GM23248 (cell line): ENCODE measurements around the gene MRPL28.

Experiments
- EZH2 ChIP-seq: fragments of 200-600 bp; sonication (generic); IDR thresholded peaks from 2 replicates; pipeline ENCODE4 v1.6.1; 2018; ENCODE audit warnings: antibody characterized with exemption, mild to moderate bottlenecking; ENCODE audit not compliant: insufficient read depth, poor library complexity, severe bottlenecking
- EZH2phosphoT487 ChIP-seq: fragments of 200-600 bp; sonication (generic); IDR thresholded peaks from 2 replicates; pipeline ENCODE4 v1.6.1; 2018; ENCODE audit warnings: antibody characterized with exemption, moderate library complexity, mild to moderate bottlenecking, low read depth; ENCODE audit not compliant: insufficient read depth

- TF ChIP-seq EZH2 (no peak), EZH2phosphoT487 (no peak)
Measured at GRCh38 chr16:363110-363765, 7.1 kb downstream of the MRPL28 start.
